Thoracic aorta (tissue), 2 donors: ENCODE results near the gene CYP2F1. TPM values are rescaled to one million over a fixed set of nuclear protein-coding genes. Genes with fewer than 3 reads are reported as not detected.

ENCODE experiments used
- ATAC-seq: fragments of 150-250 bp; one replicate; pipeline ENCODE4 v1.8.0; 2017; ENCODE audit warnings: low read depth; ENCODE audit not compliant: insufficient number of reproducible peaks, low FRiP score
- DNase-seq: peaks from one replicate; pipeline ENCODE4 v3.0.0-alpha.2; 2020; ENCODE audit warnings: low spot score
- H3K27ac ChIP-seq, 2 donors: fragments of 200-600 bp; sonication (generic); 1 replicate in 1 of 2; 2 replicates in 1 of 2; pipeline ENCODE4 v1.5.1; 2016; ENCODE audit warnings: mild to moderate bottlenecking in 2 of 2, moderate library complexity in 2 of 2
- H3K27me3 ChIP-seq: fragments of 200-600 bp; sonication (generic); replicated peaks from 2 replicates; pipeline ENCODE4 v1.6.0; 2016; ENCODE audit warnings: mild to moderate bottlenecking; ENCODE audit not compliant: insufficient read depth
- H3K36me3 ChIP-seq: fragments of 200-600 bp; sonication (generic); one replicate; pipeline ENCODE4 v1.5.1; 2016
- H3K4me1 ChIP-seq, 2 donors: fragments of 200-600 bp; sonication (generic); 1 replicate in 1 of 2; 2 replicates in 1 of 2; pipeline versions ENCODE4 v1.5.1 to v1.6.0; 2016; ENCODE audit warnings: low read depth in 2 of 2, mild to moderate bottlenecking in 1 of 2; ENCODE audit not compliant: control insufficient read depth in 1 of 2
- H3K4me3 ChIP-seq: fragments of 200-600 bp; sonication (generic); 2 replicates; pipeline ENCODE4 v1.5.1; 2016; ENCODE audit warnings: mild to moderate bottlenecking
- H3K9me3 ChIP-seq: fragments of 200-600 bp; sonication (generic); 2 replicates; pipeline ENCODE4 v1.5.1; 2016
- CTCF ChIP-seq: fragments of 200-600 bp; sonication (generic); IDR thresholded peaks from one replicate; pipeline ENCODE4 v1.5.1; 2019; ENCODE audit warnings: antibody characterized with exemption
- total RNA-seq, 2 donors: library from RNA; depleted of rRNA; stranded (reverse); fragments of >200 nt; gene quantifications; one replicate each; pipeline versions ENCODE4 v1.1.0 to v1.2.3, GENCODE V29; 2016

CYP2F1 gene
- total RNA-seq, 2 donors from 2014 or later, result not detected

- DNase-seq (no peak), ATAC-seq (no peak)
- TF ChIP-seq CTCF, result no peak
- Histone ChIP-seq H3K27ac (no peak within 1 kb of the TSS), H3K27me3 (no peaks in the 10 kb centered on the region), H3K36me3 (no peaks in the 10 kb centered on the region), H3K4me3 (no peak within 1 kb of the TSS), H3K9me3 (no peaks in the 10 kb centered on the region), H3K4me1 (no peaks in the 10 kb centered on the region)
These were observed 26.1 kb upstream of the CYP2F1 start, which contains the start of gene CYP2A13 for GRCh38 chr19:41088151-41088550. TSS of gene CYP2A13 (plus strand) at chr19:41088451. CDS start at chr19:41088472, 21 bp downstream.

GRCh38 chr19:41089959-41090358 lies 24.3 kb upstream of the CYP2F1 start:
- Histone ChIP-seq H3K9me3 (no peaks in the 10 kb centered on the region), H3K4me3 (no peak overlapping the region), H3K4me1 (no peaks in the 10 kb centered on the region), H3K27me3 (no peaks in the 10 kb centered on the region), H3K27ac (no peak overlapping the region), H3K36me3 (no peaks in the 10 kb centered on the region)
- DNase-seq (no peak), ATAC-seq (no peak)
- TF ChIP-seq CTCF, result no peak

GRCh38 chr19:41095703-41096102 lies 18.5 kb upstream of the CYP2F1 start:
- Histone ChIP-seq H3K4me3 (no peak overlapping the region), H3K27me3 (no peaks in the 10 kb centered on the region), H3K27ac (no peak overlapping the region), H3K4me1 (no peaks in the 10 kb centered on the region), H3K9me3 (no peaks in the 10 kb centered on the region), H3K36me3 (no peaks in the 10 kb centered on the region)
- TF ChIP-seq CTCF, result no peak
- ATAC-seq (no peak), DNase-seq (no peak)

GRCh38 chr19:41096353-41096752 lies 17.9 kb upstream of the CYP2F1 start:
- no peaks in the 10 kb centered on the region for H3K4me1 ChIP-seq
- TF ChIP-seq CTCF, result no peak
- ATAC-seq (no peak), DNase-seq (no peak)
- no peak overlapping the region for H3K4me3 ChIP-seq
- no peaks in the 10 kb centered on the region for H3K27me3 ChIP-seq
- no peak overlapping the region for H3K27ac ChIP-seq
- no peaks in the 10 kb centered on the region for H3K36me3 ChIP-seq
- H3K9me3 ChIP-seq, result no peaks in the 10 kb centered on the region

GRCh38 chr19:41097302-41097701 lies 16.9 kb upstream of the CYP2F1 start:
- H3K4me3 ChIP-seq, result no peak overlapping the region

More at GRCh38 chr19:41097302-41097701, 16.9 kb upstream of the CYP2F1 start:
- H3K27ac ChIP-seq, result no peak overlapping the region
- DNase-seq, result no peak
- H3K4me1 ChIP-seq, result no peaks in the 10 kb centered on the region
- H3K27me3 ChIP-seq, result no peaks in the 10 kb centered on the region
- TF ChIP-seq CTCF, result no peak
- no peaks in the 10 kb centered on the region for H3K9me3 ChIP-seq
- no peaks in the 10 kb centered on the region for H3K36me3 ChIP-seq
- no peak for ATAC-seq
